CD4-positive, alpha-beta T cell (primary cell): ENCODE data around the gene GAST. TPM values are rescaled to one million over a fixed set of nuclear protein-coding genes. Genes with fewer than 3 reads are reported as not detected.
"Not testable (repeated sequence)": the region's sequence is repeated elsewhere in the genome, so short reads cannot be mapped to it uniquely, and the experiment has no call there.

Source experiments
- ATAC-seq: fragments of 200-7000 bp; cut with Tn5 transposase; one replicate; pipeline ENCODE4 v1.10.0; 2022; ENCODE audit warnings: mild to moderate bottlenecking; ENCODE audit not compliant: poor library complexity
- CTCF ChIA-PET: fragments of 350-600 bp; sonication (Branson Sonifier 250); formaldehyde crosslinking; loops from one replicate; lab custom pipeline; 2021; ENCODE audit warnings: antibody characterized with exemption, inconsistent platforms; lab: Charles Lee
- POLR2A ChIA-PET: fragments of 350-600 bp; sonication (Branson Sonifier 250); formaldehyde crosslinking; loops from one replicate; lab custom pipeline; 2021; ENCODE audit warnings: antibody characterized with exemption, inconsistent platforms; lab: Charles Lee
- DNase-seq, 14 experiments: peaks; one replicate each; pipeline ENCODE4 v3.0.0-alpha.2; 2013 to 2020; ENCODE audit warnings: mixed read lengths in 2 of 14
- H3K27ac ChIP-seq, 2 donors: one replicate each; pipeline versions ENCODE4 v1.5.1 to v1.7.0; 2013; ENCODE audit warnings: low read length in 2 of 2, low read depth in 1 of 2, mild to moderate bottlenecking in 1 of 2
- H3K27me3 ChIP-seq, 2 experiments: 1 replicate in 1 of 2; 2 replicates in 1 of 2; pipeline versions ENCODE4 v1.6.1 to v1.7.0; 2013; ENCODE audit warnings: low read length in 2 of 2, control low read depth in 1 of 2, mild to moderate bottlenecking in 1 of 2, moderate library complexity in 1 of 2; ENCODE audit not compliant: insufficient read depth in 2 of 2, control insufficient read depth in 1 of 2
- H3K36me3 ChIP-seq: one replicate; pipeline ENCODE4 v1.6.1; 2013; ENCODE audit warnings: low read length, control low read depth; ENCODE audit not compliant: insufficient read depth
- H3K4me1 ChIP-seq: one replicate; pipeline ENCODE4 v1.6.1; 2013; ENCODE audit warnings: low read length, control low read depth; ENCODE audit not compliant: insufficient read depth
- H3K4me3 ChIP-seq: one replicate; pipeline ENCODE4 v1.5.1; 2013; ENCODE audit warnings: mild to moderate bottlenecking, low read length, moderate library complexity
- H3K9me3 ChIP-seq, 2 experiments: 1 replicate in 1 of 2; 2 replicates in 1 of 2; pipeline versions ENCODE4 v1.6.1 to v1.7.0; 2013; ENCODE audit warnings: low read length in 2 of 2, mild to moderate bottlenecking in 2 of 2, control low read depth in 1 of 2, moderate library complexity in 1 of 2; ENCODE audit not compliant: control insufficient read depth in 1 of 2, insufficient read depth in 1 of 2
- H3K27ac Mint-ChIP-seq: one replicate; pipeline ENCODE4 v1.8.0; 2020; ENCODE audit warnings: mixed read lengths
- H3K27me3 Mint-ChIP-seq: one replicate; pipeline ENCODE4 v1.8.0; 2021; ENCODE audit warnings: mixed read lengths
- H3K36me3 Mint-ChIP-seq: one replicate; pipeline ENCODE4 v1.8.0; 2021; ENCODE audit warnings: low read depth, mixed read lengths
- H3K4me1 Mint-ChIP-seq: one replicate; pipeline ENCODE4 v1.8.0; 2021; ENCODE audit warnings: low read depth, mixed read lengths
- H3K4me3 Mint-ChIP-seq: one replicate; pipeline ENCODE4 v1.8.0; 2020; ENCODE audit warnings: mild to moderate bottlenecking, mixed read lengths
- H3K9me3 Mint-ChIP-seq: one replicate; pipeline ENCODE4 v1.8.0; 2020; ENCODE audit warnings: mixed read lengths
- intact Hi-C, 2 experiments: fragments of 100-400 bp; cut with DNase I in 1 of 2; cut with micrococcal nuclease in 1 of 2; formaldehyde crosslinking; loops; one replicate each; pipeline versions ENCODE4 v1.15.1 to v1.9.0; 2023 to 2025; cut with DNase I, micrococcal nuclease
- total RNA-seq, 174 experiments: library from RNA in 2 of 174; stranded (reverse) in 2 of 174; gene quantifications; one replicate each; pipeline ENCODE4 v1.2.3 and lab custom pipeline; 2021 to 2026
- TF ChIP-seq, protein P1 (sequence below): fragments of 200-600 bp; IDR thresholded peaks from one replicate; pipeline ENCODE4 v1.8.0; 2022; ENCODE audit warnings: antibody characterized with exemption, mild to moderate bottlenecking

GAST gene
- total RNA-seq, 2 experiments from 2014 or later, result not detected

DNA sequence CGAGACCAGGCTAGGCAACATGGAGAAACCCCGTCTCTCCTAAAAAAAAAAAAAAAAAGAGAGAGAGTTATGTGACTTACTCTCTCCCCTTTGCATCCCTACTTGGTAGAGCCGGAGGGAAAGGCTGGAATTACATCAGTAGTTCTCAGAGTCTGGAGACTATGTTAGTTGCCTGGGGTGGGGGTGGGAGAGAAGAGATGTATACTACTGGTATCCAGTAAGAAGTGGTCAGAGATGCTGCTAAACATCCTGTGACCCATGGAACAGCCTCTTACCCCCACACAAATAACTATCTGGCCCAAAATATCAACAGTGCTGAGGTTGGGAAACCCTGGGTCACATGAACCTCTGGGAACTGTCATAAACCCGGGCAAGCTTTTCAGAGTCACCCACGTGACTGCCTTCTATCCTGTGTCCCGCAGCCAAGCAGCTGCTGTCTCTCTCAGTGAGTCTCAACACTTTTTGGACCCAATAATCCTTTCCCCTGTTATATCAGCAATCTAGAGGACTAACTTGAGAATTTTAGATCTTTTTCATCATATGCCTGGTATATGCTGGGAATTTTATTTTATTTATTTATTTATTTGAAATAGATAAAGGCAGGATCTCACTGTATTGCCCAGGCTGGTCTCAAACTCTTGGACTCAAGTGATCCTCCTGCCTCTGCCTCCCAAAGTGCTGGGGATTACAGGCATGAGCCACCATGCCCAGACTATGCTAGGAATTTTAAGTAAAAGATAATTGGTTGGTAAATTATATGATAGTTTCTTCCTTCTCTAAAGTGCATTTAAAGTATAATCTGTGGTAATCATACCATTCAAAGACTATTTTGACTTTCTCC is 14.8 kb upstream of the GAST start:
- H3K9me3 Mint-ChIP-seq, result no peaks in the 10 kb centered on the region
- peaks cover 5% of the 10 kb centered on the region for H3K27me3 Mint-ChIP-seq
- no peak overlapping the region for H3K4me3 Mint-ChIP-seq
- DNase-seq, result peak in 2 of 14 experiments; percentile 50 to 53
- Histone ChIP-seq H3K27ac (no peak overlapping the region), H3K4me1 (peaks cover 7% of the 10 kb centered on the region), H3K36me3 (peaks cover 28% of the 10 kb centered on the region), H3K4me3 (no peak overlapping the region), H3K9me3 (no peaks in the 10 kb centered on the region), H3K27me3 (no peaks in the 10 kb centered on the region)
- ChIA-PET CTCF (no interaction called here), POLR2A (no interaction called here)
- peaks cover 27% of the 10 kb centered on the region for H3K36me3 Mint-ChIP-seq
- peaks cover 23% of the 10 kb centered on the region for H3K4me1 Mint-ChIP-seq
- H3K27ac Mint-ChIP-seq, result no peak overlapping the region
- intact Hi-C loops, result no loop called here
- no peak for ATAC-seq
- TF ChIP-seq, protein P1, sequence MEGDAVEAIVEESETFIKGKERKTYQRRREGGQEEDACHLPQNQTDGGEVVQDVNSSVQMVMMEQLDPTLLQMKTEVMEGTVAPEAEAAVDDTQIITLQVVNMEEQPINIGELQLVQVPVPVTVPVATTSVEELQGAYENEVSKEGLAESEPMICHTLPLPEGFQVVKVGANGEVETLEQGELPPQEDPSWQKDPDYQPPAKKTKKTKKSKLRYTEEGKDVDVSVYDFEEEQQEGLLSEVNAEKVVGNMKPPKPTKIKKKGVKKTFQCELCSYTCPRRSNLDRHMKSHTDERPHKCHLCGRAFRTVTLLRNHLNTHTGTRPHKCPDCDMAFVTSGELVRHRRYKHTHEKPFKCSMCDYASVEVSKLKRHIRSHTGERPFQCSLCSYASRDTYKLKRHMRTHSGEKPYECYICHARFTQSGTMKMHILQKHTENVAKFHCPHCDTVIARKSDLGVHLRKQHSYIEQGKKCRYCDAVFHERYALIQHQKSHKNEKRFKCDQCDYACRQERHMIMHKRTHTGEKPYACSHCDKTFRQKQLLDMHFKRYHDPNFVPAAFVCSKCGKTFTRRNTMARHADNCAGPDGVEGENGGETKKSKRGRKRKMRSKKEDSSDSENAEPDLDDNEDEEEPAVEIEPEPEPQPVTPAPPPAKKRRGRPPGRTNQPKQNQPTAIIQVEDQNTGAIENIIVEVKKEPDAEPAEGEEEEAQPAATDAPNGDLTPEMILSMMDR, result no peak

DNA sequence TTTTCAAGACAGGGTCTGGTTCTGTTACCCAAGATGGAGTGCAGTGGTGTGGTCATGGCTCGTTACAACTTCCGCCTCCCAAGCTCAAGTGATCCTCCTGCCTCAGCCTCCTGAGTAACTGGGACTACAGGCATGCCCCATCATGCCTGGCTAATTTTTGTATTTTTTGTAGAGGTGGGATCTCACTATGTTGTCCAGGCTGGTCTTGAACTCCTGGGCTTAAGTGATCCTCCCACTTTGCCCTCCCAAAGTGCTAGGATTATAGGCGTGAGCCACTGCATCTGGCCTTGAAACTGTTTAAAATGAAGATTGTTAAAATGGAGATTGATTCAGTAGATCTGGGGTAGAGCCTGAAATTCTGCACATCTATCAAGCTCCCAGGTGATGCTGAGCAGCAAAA is 11.3 kb upstream of the GAST start:
- H3K9me3 ChIP-seq, intact Hi-C loops, H3K9me3 Mint-ChIP-seq, H3K36me3 ChIP-seq, H3K36me3 Mint-ChIP-seq, H3K27ac ChIP-seq, H3K4me1 ChIP-seq, DNase-seq, H3K27ac Mint-ChIP-seq, H3K4me3 Mint-ChIP-seq, H3K4me3 ChIP-seq, H3K27me3 ChIP-seq, H3K27me3 Mint-ChIP-seq, ATAC-seq, CTCF ChIA-PET: not testable (repeated sequence)
- H3K4me1 Mint-ChIP-seq, result peaks cover 14% of the 10 kb centered on the region
- POLR2A ChIA-PET, result interaction anchor here (1.0 to 1.2 kb wide), 3 partner anchors 9 to 12 kb away, joined by 3 to 4 read pairs (median 3); partner anchors contain the start of gene EIF1

DNA sequence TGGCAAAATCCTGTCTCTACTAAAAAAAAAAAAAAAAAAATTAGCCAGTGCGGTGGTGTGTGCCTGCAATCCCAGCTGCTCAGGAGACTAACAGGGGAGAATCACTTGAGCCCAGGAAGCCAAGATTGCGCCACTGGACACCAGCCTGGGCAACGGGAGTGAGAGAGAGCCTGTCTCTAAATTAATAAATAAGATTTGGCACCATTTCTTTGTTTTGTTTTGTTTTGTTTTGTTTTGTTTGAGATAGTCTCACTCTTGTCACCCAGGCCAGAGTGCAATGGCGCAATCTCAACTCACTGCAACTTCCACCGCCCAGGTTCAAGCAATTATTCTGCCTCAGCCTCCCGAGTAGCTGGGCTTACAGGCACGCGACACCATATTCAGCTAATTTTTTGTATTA is 9.4 kb upstream of the GAST start:
- ATAC-seq, result no peak
- Histone ChIP-seq H3K36me3 (no peaks in the 10 kb centered on the region), H3K4me3 (no peak overlapping the region), H3K27ac (no peak overlapping the region), H3K27me3 (no peaks in the 10 kb centered on the region), H3K9me3 (no peaks in the 10 kb centered on the region), H3K4me1 (peaks cover 3% of the 10 kb centered on the region)
- intact Hi-C loops, result no loop called here
- peaks cover 6% of the 10 kb centered on the region for H3K4me1 Mint-ChIP-seq
- POLR2A ChIA-PET, result interaction anchor here (1.0 kb wide), 1 partner anchor 13 kb away, joined by 5 read pairs; no protein-coding TSS in a partner anchor
- H3K27ac Mint-ChIP-seq, result no peak overlapping the region
- TF ChIP-seq, protein P1, result no peak
- H3K9me3 Mint-ChIP-seq, result no peaks in the 10 kb centered on the region
- CTCF ChIA-PET, result interaction anchor here (1.1 kb wide), 1 partner anchor 37 kb away, joined by 3 read pairs; no protein-coding TSS in a partner anchor
- DNase-seq, result no peak
- H3K36me3 Mint-ChIP-seq, result no peaks in the 10 kb centered on the region
- H3K4me3 Mint-ChIP-seq, result no peak overlapping the region
- peaks cover 5% of the 10 kb centered on the region for H3K27me3 Mint-ChIP-seq
